Measurements from ENCODE around the gene UPK3BL2. TPM values are rescaled to one million over a fixed set of nuclear protein-coding genes. Genes with fewer than 3 reads are reported as not detected.
"Not testable (repeated sequence)": the region's sequence is repeated elsewhere in the genome, so short reads cannot be mapped to it uniquely, and the experiment has no call there.

The UPK3BL2 gene, protein sequence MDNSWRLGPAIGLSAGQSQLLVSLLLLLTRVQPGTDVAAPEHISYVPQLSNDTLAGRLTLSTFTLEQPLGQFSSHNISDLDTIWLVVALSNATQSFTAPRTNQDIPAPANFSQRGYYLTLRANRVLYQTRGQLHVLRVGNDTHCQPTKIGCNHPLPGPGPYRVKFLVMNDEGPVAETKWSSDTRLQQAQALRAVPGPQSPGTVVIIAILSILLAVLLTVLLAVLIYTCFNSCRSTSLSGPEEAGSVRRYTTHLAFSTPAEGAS
- total RNA-seq, result 10 to 100 TPM in 1 of 2 donors, 1 to 10 TPM in 1; 9.9 to 33.5 TPM

DNA sequence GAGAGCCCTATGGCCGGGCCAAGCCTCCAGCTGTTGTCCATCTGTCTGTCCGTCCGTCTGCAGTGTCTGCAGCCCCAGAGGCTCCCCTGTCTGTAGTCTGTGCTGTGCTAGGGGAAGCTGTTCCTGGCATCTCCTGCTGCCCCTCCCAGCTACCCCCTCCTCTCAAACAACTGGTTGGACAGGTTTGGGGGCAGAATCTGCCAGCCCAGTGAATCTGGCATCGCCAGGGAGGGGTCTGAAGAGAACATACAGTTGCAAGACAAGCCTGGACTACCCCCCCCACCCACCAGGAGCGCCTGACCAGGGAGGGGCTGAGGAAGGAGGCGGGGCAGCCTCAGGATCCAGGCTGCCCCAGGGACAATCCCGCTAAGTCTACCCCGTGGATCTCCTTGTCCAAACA is at the start of gene UPK3BL2:
Gene UPK3BL2 (minus strand): TSS at position 101 of the 400 bp plus-strand sequence. CDS start 60 bp downstream, at position 41.
- intact Hi-C loops (cut with DNase I); H3K36me3 ChIP-seq; H3K27ac ChIP-seq; H3K27me3 ChIP-seq (replicated peaks; ENCODE audit: insufficient read depth); H3K9me3 ChIP-seq; DNase-seq (ENCODE audit: low spot score); H3K4me3 ChIP-seq; H3K4me1 ChIP-seq (replicated peaks): not testable (repeated sequence)
- no CpG with 5 or more reads among the region's 8 CpGs for WGBS

DNA sequence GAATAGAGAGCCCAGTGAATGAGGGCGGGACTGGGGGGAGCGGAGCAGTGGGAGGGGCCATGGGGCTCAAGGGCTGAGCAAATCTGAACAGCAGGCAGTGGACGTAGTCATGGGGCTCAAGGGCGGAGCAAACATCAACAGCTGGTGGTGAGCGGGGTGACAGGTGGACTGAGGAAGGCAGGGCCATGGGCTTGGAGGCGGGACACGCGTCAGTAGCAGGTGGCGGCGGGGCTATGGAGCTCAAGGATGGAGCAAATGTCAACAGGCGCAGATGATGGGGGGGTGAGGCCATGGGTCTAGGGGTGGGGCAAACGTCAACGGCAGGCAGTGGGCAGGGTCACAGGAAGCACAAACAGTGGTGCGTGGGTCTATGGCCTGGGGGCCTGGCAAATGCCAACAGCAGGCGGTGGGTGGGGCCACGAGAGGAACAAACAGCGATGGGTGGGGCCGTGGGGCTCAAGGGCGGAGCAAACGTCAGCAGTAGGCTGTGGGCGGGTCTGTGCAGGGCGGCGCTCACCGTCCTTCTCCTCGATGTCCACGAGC is 49.1 kb upstream of the UPK3BL2 start:
- H3K4me1 ChIP-seq (replicated peaks); H3K36me3 ChIP-seq; H3K27ac ChIP-seq; H3K9me3 ChIP-seq; H3K27me3 ChIP-seq (replicated peaks; ENCODE audit: insufficient read depth); intact Hi-C loops (cut with DNase I); H3K4me3 ChIP-seq: not testable (repeated sequence)
- 33% methylated on average over 10 of the region's 26 CpGs for WGBS
- peak; percentile 5 for DNase-seq (ENCODE audit: low spot score)

DNA sequence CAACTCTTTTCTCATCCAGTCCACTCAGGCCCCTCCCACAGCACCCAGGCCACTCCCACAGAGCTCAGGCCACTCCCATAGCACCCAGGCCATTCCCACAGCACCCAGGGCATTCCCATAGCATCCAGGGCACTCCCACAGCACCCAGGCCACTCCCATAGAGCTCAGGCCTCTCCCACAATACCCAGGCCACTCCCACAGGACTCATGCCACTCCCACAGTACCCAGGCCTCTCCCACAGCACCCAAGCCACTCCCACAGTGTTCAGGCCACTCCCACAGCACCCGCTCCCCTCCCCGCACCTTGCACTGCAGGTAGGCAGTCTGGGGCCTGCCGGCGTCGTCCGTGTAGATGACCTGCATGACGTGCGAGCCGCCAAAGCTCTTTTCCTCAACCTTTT is 46.4 kb upstream of the UPK3BL2 start:
- DNase-seq (ENCODE audit: low spot score); intact Hi-C loops (cut with DNase I); H3K9me3 ChIP-seq; H3K27ac ChIP-seq; H3K4me3 ChIP-seq; H3K27me3 ChIP-seq (replicated peaks; ENCODE audit: insufficient read depth); H3K36me3 ChIP-seq; H3K4me1 ChIP-seq (replicated peaks): not testable (repeated sequence)
- no CpG with 5 or more reads among the region's 9 CpGs for WGBS

DNA sequence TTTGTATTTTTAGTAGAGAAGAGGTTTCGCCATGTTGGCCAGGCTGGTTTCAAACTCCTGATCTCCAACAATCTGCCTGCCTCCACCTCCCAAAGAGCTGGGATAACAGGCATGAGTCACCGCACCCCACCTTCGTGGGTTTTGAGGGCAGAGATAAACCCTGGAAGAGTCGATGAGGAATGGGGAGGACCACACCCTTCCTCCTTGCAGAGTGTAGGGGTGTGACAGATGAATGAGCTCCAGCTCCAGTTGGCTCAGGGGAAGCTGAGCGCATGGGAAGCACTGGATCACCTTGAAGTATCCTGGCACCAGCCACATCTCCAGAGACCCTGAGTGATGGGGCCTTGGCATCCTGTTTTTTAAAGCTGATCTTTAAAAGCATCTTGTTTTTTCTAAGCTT is 40.0 kb upstream of the UPK3BL2 start:
- intact Hi-C loops (cut with DNase I); H3K36me3 ChIP-seq; H3K27me3 ChIP-seq (replicated peaks; ENCODE audit: insufficient read depth); H3K9me3 ChIP-seq; H3K4me1 ChIP-seq (replicated peaks); H3K4me3 ChIP-seq; DNase-seq (ENCODE audit: low spot score); H3K27ac ChIP-seq: not testable (repeated sequence)
- no CpG with 5 or more reads among the region's 5 CpGs for WGBS

DNA sequence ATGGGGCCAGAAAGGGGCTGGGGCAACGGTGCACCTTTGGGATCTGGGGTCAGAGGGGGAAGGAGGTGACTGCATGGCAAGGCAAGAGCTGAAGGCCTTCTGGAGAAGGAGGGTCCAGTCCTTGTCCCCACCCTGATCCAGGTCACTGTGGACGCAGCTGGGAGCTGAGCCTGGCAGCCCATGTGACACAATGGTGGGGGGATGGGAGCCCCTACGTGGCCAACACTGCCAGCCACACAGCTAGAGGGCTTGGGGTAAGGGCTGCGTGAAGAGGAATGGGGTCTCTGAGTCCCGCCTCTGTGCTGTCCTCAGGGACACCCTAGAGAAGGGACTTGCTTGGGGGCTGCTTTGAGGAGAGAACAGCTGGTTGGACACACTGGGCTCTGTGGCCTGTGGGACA is 38.2 kb upstream of the UPK3BL2 start:
- H3K27me3 ChIP-seq (replicated peaks; ENCODE audit: insufficient read depth); H3K36me3 ChIP-seq; DNase-seq (ENCODE audit: low spot score); H3K27ac ChIP-seq; H3K9me3 ChIP-seq; intact Hi-C loops (cut with DNase I); H3K4me3 ChIP-seq; H3K4me1 ChIP-seq (replicated peaks): not testable (repeated sequence)
- no CpG with 5 or more reads among the region's 5 CpGs for WGBS

DNA sequence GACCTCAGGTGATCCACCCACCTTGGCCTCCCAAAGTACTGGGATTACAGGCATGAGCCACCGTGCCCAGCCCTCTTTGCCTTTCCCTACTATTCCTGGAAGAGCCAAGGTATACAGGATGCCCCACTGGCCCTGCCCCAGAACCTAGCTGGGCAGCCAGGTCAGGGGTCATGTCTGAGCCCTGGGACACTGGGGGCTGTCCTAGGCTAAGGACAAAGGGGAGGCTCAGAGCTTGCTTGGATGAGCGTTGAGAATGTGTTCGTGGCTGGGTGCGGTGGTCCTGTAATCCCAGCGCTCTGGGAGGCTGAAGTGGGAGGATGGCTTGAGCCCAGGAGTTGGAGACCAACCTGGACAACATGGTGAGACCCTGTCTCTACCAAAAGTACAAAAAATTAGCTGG is 35.0 kb upstream of the UPK3BL2 start:
- H3K4me3 ChIP-seq; H3K4me1 ChIP-seq (replicated peaks); H3K27me3 ChIP-seq (replicated peaks; ENCODE audit: insufficient read depth); H3K36me3 ChIP-seq; H3K27ac ChIP-seq; H3K9me3 ChIP-seq; DNase-seq (ENCODE audit: low spot score); intact Hi-C loops (cut with DNase I): not testable (repeated sequence)
- 88% methylated on average over 5 of the region's 5 CpGs for WGBS

DNA sequence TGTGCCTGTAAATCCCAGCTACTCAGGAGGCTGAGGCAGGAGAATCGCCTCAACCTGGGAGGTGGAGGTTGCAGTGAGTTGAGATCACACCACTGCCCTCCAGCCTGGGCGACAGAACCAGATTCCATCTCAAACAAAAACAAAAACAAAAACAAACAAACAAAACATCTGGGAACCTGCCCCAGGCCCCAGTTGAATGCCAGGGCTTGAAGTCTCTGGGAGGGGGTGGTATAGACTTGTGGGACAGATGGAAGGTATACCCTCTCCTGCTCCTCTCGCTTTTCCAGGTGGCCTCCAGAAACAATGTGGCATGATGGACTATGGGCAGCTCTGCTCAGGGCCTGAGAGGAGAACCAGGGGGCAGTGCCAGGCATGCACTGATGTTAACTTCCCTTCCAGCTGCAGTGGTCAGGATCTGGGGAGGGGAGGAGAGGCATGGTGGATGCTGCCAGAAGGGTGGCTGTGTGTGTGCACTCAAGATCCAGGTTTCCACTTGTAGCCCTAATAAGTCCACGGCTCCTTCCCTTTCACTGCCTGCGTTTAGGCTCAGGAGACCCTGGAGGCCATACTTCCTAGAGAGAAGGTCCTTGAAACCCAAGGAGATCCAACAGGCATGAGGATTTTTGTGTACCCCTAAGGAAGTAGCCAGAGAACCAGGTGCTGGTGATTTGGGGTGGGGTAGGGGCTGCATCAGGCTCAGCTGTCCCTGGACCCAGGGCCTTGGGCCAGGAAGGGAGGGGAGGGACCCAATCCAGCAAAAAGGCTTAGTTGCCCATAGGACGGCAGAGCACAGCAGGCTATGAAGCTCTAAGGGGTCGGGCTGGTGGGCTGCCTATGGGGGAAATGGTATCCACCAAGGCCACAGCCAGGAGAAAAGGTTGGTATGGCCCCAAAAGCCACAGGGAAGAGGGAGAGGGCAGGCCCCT is 34.1 kb upstream of the UPK3BL2 start:
- H3K27me3 ChIP-seq (replicated peaks; ENCODE audit: insufficient read depth); H3K9me3 ChIP-seq; intact Hi-C loops (cut with DNase I); H3K4me1 ChIP-seq (replicated peaks); DNase-seq (ENCODE audit: low spot score); H3K4me3 ChIP-seq; H3K36me3 ChIP-seq; H3K27ac ChIP-seq: not testable (repeated sequence)
- 87% methylated on average over 7 of the region's 7 CpGs for WGBS

DNA sequence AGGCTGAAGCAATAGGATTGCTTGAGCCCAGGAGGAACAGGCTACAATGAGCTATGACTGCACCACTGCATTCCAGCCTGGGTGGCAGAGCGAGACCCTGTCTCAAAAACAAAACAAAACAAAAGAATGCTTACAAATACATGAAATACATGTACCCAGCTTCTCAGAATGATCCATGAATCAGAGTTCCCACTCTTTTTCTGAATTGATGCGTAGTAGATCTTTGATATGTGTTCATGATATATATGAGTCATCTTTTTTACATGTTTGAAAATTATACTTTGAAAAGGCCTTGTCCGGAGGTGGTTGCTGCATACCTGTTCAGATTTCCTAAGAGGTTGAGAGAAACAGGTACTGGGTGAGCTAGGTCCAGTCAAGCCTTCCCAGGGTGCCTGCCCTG is 32.9 kb upstream of the UPK3BL2 start:
- no CpG with 5 or more reads among the region's 3 CpGs for WGBS
- H3K36me3 ChIP-seq; H3K9me3 ChIP-seq; H3K27me3 ChIP-seq (replicated peaks; ENCODE audit: insufficient read depth); H3K27ac ChIP-seq; intact Hi-C loops (cut with DNase I); H3K4me1 ChIP-seq (replicated peaks); H3K4me3 ChIP-seq; DNase-seq (ENCODE audit: low spot score): not testable (repeated sequence)

DNA sequence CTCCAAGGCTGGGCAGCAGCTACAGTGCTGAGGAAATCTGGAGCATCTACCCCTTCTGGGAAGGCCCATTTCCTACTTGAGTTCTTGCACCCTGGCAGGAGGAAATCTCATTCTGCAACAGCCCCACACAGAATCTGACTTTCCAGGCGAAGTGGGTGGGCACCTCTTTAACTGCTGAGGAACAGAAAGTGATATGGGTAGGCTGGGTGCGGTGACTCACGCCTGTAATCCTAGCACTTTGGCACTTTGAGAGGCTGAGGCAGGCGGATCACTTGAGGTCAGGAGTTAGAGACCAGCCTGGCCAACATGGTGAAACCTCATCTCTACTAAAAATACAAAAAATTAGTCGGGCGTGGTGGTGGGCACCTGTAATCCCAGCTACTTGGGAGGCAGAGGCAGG is 31.1 kb upstream of the UPK3BL2 start:
- DNase-seq (ENCODE audit: low spot score); H3K4me3 ChIP-seq; H3K9me3 ChIP-seq; H3K27me3 ChIP-seq (replicated peaks; ENCODE audit: insufficient read depth); intact Hi-C loops (cut with DNase I); H3K4me1 ChIP-seq (replicated peaks); H3K27ac ChIP-seq; H3K36me3 ChIP-seq: not testable (repeated sequence)
- WGBS, result no CpG with 5 or more reads among the region's 6 CpGs

Data from prostate gland (tissue), 2 donors.